Aorta (tissue), 5 donors: ENCODE results near the gene ADAP1. TPM values are rescaled to one million over a fixed set of nuclear protein-coding genes. Genes with fewer than 3 reads are reported as not detected.

Source experiments
- ATAC-seq: fragments of 200-7000 bp; cut with Tn5 transposase; one replicate; pipeline ENCODE4 v1.9.1; 2022; ENCODE audit warnings: moderate library complexity; ENCODE audit not compliant: low FRiP score
- DNase-seq, 2 donors: peaks; one replicate each; pipeline ENCODE4 v3.0.0-alpha.2; 2020
- H3K27ac ChIP-seq, 2 donors: one replicate each; pipeline ENCODE4 v1.5.1; 2013; ENCODE audit warnings: low read length in 2 of 2, mild to moderate bottlenecking in 2 of 2, moderate library complexity in 2 of 2, control low read depth in 1 of 2, inconsistent platforms in 1 of 2, low read depth in 1 of 2
- H3K27me3 ChIP-seq, 2 donors: one replicate each; pipeline ENCODE4 v1.6.1; 2013; ENCODE audit warnings: control low read depth in 1 of 2, low read length in 1 of 2, mild to moderate bottlenecking in 1 of 2, moderate library complexity in 1 of 2; ENCODE audit not compliant: insufficient read depth in 2 of 2, control insufficient read depth in 1 of 2
- H3K36me3 ChIP-seq, 2 donors: one replicate each; pipeline ENCODE4 v1.6.1; 2013; ENCODE audit warnings: control low read depth in 1 of 2, low read length in 1 of 2, mild to moderate bottlenecking in 1 of 2; ENCODE audit not compliant: insufficient read depth in 2 of 2, control insufficient read depth in 1 of 2
- H3K4me1 ChIP-seq, 2 donors: one replicate each; pipeline ENCODE4 v1.6.1; 2013; ENCODE audit warnings: low read length in 2 of 2, control low read depth in 1 of 2, mild to moderate bottlenecking in 1 of 2, moderate library complexity in 1 of 2; ENCODE audit not compliant: insufficient read depth in 2 of 2, control insufficient read depth in 1 of 2
- H3K4me3 ChIP-seq, 2 donors: one replicate each; pipeline ENCODE4 v1.5.1; 2013; ENCODE audit warnings: low read length in 2 of 2, control low read depth in 1 of 2, mild to moderate bottlenecking in 1 of 2
- H3K9me3 ChIP-seq: one replicate; pipeline ENCODE4 v1.6.1; 2013; ENCODE audit warnings: mild to moderate bottlenecking, low read length; ENCODE audit not compliant: control insufficient read depth
- WGBS, 2 donors: extraction: QIAGEN DNeasy Blood & Tissue Kit; methylation state at CpG; one replicate each; pipeline ENCODE4 v1.1.7; 2013; 5-methylcytosine and 5-hydroxymethylcytosine counted together
- intact Hi-C, 2 donors: fragments of 100-400 bp; cut with DNase I; formaldehyde crosslinking; loops; one replicate each; pipeline versions ENCODE4 v1.14.2 to v1.15.0; 2022
- polyA plus RNA-seq, 2 donors: library from polyadenylated mRNA; stranded (reverse); fragments of 200-250 nt; gene quantifications; one replicate each; pipeline ENCODE4 v1.2.3, GENCODE V29; 2013
- total RNA-seq, 2 donors: library from RNA; stranded (reverse); fragmentation: NEBNext Ultra II Directional; extraction: Animal tissue kit (Norgen Biotek cat#: 25700); gene quantifications; one replicate each; pipeline ENCODE4 v1.2.1, GENCODE V29; 2021
- donor health status: healthy with polysubstance abuse.
- donor health status: Bipolar disorder and iron deficiency.
- donor health status: DM: no; HTN: no; CAD: no.
- donor health status: DM: no; HTN: no; CAD: no.
- donor health status: DM: yes; HTN: yes; CAD: no.

The ADAP1 gene
- total and polyA plus RNA-seq, 4 donors, result 4.3 to 16.9 (median 11.4) TPM

DNA sequence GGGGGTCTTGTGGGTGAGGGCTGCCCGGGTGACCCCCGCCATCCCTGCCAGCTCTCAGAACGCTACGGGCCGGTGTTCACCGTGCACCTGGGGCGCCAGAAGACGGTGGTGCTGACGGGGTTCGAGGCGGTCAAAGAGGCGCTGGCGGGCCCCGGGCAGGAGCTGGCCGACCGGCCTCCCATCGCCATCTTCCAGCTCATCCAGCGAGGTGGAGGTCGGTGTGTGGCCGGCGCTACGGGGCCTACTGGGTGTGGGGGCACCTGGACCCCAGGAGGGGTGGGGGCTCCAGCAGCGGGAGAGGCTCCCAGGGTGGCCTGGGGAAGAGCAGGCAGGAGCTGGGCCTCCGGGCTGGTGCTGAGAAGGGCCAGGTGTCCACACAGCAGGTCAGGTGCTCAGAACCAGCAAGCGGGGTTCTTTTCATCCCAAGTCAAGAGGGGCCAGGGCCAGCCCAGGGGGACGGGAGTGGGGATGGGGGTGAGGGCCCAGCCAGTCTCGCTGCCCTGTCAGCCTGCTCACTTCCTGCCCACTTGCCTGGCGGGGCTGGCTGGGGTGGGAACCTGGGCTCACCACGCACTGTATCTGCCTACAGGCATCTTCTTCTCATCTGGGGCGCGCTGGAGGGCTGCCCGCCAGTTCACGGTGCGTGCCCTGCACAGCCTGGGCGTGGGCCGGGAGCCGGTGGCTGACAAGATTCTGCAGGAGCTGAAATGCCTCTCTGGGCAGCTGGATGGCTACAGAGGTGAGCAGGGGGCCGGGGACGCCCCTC, 30.1 kb upstream of the ADAP1 start:
- peak; percentile 4 for ATAC-seq
- no peaks in the 10 kb centered on the region for H3K36me3 ChIP-seq
- intact Hi-C loops, result no loop called here
- no peak overlapping the region for H3K27ac ChIP-seq
- no peak for DNase-seq
- 83 to 85% methylated on average over 34 to 39 of the region's 39 CpGs for WGBS, 2 donors
- no peaks in the 10 kb centered on the region for H3K4me1 ChIP-seq
- no peak overlapping the region for H3K4me3 ChIP-seq
- no peaks in the 10 kb centered on the region for H3K9me3 ChIP-seq
- no peaks in the 10 kb centered on the region for H3K27me3 ChIP-seq

DNA sequence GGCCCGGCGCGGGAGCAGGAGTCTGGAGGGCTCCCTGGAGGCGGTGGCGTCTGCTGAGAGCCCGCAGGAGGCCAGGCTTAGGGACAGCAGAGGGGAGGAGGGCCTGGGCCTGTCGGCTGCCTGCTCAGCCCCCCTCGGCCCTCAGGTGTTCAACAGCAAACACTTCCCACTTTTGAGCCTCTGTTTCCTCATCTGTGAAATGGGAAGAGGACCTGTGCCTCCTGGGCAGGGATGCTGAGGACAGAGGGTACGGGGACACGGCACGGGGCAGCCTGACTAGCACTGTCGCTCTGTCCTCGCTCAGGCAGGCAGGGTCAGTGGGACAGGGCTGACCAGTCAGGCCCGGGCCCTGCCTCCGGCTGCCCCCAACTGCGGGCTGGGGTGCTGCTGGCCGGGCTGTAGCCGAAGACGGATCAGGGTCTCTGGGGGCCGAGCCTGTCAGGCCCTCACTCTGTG, 29.2 kb upstream of the ADAP1 start:
- H3K27ac ChIP-seq, result no peak overlapping the region
- intact Hi-C loops, result no loop called here

DNA sequence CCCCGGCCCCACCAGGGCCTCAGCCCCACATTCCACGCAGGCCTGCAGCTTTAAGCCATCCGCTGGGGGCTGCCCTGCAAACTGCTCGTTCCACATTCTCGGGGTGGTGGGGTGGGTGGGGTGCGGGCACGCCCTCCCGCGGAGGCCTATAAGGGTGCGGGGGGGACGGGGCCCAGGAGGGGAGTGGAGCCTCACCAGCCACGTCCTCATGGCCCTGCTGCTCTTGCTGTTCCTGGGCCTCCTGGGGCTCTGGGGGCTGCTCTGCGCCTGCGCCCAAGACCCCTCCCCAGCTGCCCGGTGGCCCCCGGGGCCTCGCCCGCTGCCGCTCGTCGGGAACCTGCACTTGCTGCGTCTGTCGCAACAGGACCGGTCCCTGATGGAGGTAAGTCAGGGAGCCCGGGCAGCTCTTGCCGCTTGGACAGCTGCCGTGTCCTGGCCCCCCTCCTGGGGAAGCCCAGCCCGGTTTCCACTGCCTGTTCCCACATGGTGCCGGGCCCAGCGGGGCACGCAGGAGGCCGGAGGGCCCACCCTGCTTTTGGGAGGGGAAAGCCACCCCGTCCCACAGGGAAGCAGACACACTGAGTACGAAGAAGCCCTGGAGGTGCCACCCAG, 28.6 kb upstream of the ADAP1 start, which contains the start of gene CYP2W1:
Gene CYP2W1 (plus strand): TSS at position 178 of the 612 bp plus-strand sequence. CDS start 31 bp downstream, at position 209.
- intact Hi-C loops, result no loop called here

More for the DNA sequence above, 29.2 kb upstream of the ADAP1 start:
- Histone ChIP-seq H3K36me3 (no peaks in the 10 kb centered on the region), H3K27me3 (no peaks in the 10 kb centered on the region), H3K4me3 (no peak overlapping the region), H3K4me1 (no peaks in the 10 kb centered on the region), H3K9me3 (no peaks in the 10 kb centered on the region)
- DNase-seq (no peak), ATAC-seq (no peak)
- WGBS, 2 donors, result 84 to 85% methylated on average over 16 to 20 of the region's 20 CpGs

DNA sequence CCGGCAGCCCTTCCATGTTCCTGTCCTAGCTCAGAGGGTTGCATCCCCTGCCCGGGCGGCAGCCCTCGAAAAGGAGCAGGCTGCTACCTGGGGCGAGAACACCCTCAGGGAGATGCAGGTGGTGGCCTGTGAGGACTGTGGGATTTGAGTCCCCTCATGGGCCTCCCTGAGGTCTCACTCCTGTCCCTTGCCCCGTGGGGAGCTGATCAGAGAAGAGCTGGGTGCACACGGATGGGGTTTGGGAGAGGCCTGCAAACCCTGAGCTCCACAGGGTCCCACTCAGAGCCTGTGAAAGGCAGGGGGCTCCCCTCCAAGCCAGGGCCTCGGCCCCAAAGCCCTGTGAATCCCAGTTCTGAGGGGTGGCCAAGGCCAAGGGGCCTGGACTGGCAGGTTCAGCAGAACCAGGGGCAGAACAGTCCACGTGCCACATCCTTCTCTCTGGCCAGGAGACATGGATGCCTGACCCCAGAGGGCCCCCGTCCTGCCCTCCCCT, 28.1 kb upstream of the ADAP1 start:
- no peak for ATAC-seq
- Histone ChIP-seq H3K9me3 (no peaks in the 10 kb centered on the region), H3K27ac (no peak overlapping the region), H3K27me3 (no peaks in the 10 kb centered on the region), H3K4me1 (no peaks in the 10 kb centered on the region), H3K4me3 (no peak overlapping the region), H3K36me3 (no peaks in the 10 kb centered on the region)
- 59 to 72% methylated on average over 10 of the region's 10 CpGs for WGBS, 2 donors
- intact Hi-C loops, result no loop called here
- DNase-seq, result no peak

More for the DNA sequence above, 28.6 kb upstream of the ADAP1 start, which contains the start of gene CYP2W1:
- ATAC-seq, result no peak
- WGBS, 2 donors, result 50 to 52% methylated on average over 20 to 34 of the region's 34 CpGs
- no peaks in the 10 kb centered on the region for H3K9me3 ChIP-seq
- no peaks in the 10 kb centered on the region for H3K4me1 ChIP-seq
- H3K27me3 ChIP-seq, result no peaks in the 10 kb centered on the region
- H3K36me3 ChIP-seq, result no peaks in the 10 kb centered on the region
- no peak within 1 kb of the TSS for H3K4me3 ChIP-seq
- H3K27ac ChIP-seq, result no peak within 1 kb of the TSS
- no peak for DNase-seq

DNA sequence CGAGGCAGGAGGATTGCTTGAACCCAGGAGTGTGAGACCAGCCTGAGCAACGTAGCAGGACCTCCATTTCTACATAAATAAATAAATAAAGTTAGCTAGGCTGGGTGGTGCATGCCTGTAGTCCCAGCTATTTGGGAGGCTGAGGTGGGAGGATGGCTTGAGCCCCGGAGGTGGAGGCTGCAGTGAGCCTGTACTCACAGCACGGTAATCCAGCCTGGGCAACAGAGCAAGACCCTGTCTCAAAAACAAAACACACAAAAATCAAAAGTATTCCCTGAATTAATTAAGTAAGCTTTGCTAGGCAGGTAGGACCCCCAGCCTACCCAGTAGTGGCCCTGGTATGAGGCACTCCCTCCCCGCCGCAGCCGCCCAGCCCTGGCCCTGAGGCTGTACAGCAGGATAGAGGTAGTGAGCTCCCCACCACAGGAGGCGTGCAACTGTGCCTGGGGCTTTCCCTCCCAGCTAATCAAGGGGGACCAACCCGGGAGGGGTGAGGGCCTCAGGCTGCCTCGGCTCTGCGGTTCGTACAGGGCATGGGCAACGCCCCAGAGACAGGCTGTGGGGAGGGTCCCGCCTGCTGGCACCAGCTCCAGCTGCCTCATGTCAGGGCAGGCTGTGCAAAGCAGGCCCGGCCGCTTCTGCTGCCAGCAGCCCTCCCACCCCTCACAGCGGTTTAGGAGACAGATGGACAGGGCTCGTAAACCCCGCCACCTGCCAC, 27.5 kb upstream of the ADAP1 start:
- ATAC-seq (no peak), DNase-seq (no peak)
- no peaks in the 10 kb centered on the region for H3K4me1 ChIP-seq
- H3K36me3 ChIP-seq, result no peaks in the 10 kb centered on the region
- 86 to 88% methylated on average over 19 of the region's 19 CpGs for WGBS, 2 donors
- no peak overlapping the region for H3K4me3 ChIP-seq
- H3K27me3 ChIP-seq, result no peaks in the 10 kb centered on the region
- no peaks in the 10 kb centered on the region for H3K9me3 ChIP-seq
- intact Hi-C loops, result no loop called here
- no peak overlapping the region for H3K27ac ChIP-seq

DNA sequence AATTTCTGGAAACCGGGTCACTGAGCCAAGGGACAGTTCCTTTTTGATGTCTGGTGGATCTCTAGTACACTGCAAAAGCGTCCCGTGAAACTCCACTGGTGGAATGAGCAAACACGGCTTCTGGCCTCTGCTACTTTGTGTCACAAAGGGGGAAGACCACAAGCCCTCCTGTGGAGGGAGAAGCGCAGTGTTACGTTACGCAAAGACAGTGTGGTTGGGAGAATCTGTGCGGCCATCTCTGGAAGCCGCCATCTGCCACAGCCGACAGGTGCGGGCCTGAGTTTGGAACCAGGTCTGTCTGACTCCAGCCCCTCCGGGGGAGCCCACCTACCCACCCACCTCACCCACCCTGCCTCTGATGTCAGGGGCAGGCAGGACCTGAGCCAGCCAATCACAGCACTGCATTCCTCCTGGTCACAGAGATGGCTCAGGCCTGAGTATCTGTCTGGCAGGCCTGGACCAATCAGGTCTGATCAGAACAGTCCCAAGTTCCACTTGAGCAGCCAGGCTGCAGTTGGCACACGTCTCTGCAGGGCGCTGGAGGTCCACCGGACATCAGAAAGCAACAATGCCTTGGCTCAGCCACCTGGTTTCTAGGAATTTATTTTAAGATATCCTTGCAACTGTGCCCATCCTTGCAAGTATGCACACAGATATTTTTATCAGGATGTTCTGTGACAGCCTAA, 25.5 kb upstream of the ADAP1 start:
- Histone ChIP-seq H3K27me3 (no peaks in the 10 kb centered on the region), H3K9me3 (no peaks in the 10 kb centered on the region), H3K4me3 (no peak overlapping the region), H3K4me1 (no peaks in the 10 kb centered on the region), H3K27ac (no peak overlapping the region), H3K36me3 (no peaks in the 10 kb centered on the region)
- 55 to 63% methylated on average over 15 of the region's 15 CpGs for WGBS, 2 donors
- ATAC-seq (no peak), DNase-seq (no peak)
- intact Hi-C loops, result loop anchor here in 1 of 2 donors (5.0 kb wide), 1 partner anchor 162 kb away; no protein-coding TSS in a partner anchor

DNA sequence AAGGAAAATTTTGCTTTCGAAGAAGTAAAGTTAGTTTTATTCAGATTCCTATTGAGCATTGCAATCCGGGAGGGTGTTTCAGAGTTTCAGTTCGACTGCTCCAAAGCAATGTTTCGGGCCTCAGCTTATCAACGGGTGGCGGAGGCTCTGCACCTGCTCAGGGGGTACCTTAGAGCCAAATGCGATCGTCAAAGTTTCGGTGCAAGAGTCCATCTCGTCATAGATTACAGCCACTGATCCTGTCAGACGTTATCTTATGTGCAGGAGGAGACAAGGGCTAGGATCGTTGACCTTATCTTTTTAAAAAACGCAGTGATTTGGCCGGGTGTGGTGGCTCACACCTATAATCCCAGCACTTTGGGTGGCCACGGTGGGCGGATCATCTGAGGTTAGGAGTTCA, 24.7 kb upstream of the ADAP1 start:
- Histone ChIP-seq H3K27ac (no peak overlapping the region), H3K9me3 (no peaks in the 10 kb centered on the region), H3K27me3 (no peaks in the 10 kb centered on the region), H3K36me3 (no peaks in the 10 kb centered on the region), H3K4me3 (no peak overlapping the region), H3K4me1 (no peaks in the 10 kb centered on the region)
- WGBS, 2 donors, result 87 to 88% methylated on average over 16 of the region's 16 CpGs
- ATAC-seq (no peak), DNase-seq (no peak)
- intact Hi-C loops, result loop anchor here in 1 of 2 donors (5.0 kb wide), 1 partner anchor 163 kb away; no protein-coding TSS in a partner anchor
